HG03354 (cell line): ENCODE results near the gene ACSL4.

Source experiments
- ATAC-seq: cut with Tn5 transposase; IDR thresholded peaks from one replicate; pipeline ENCODE4 v1.9.1; 2021; ENCODE audit warnings: mild to moderate bottlenecking; ENCODE audit not compliant: unreplicated experiment, poor library complexity, severe bottlenecking

Gene ACSL4

GRCh38 chrX:109624641-109625616 lies 108.1 kb downstream of the ACSL4 start, which contains the start of gene KCNE5:
KCNE5 (minus strand) TSS chrX:109625172; CDS start chrX:109625020, 152 bp downstream.
- no peak for ATAC-seq

GRCh38 chrX:109623997-109624396 lies 109.1 kb downstream of the ACSL4 start:
- no peak for ATAC-seq

GRCh38 chrX:109622270-109622669 lies 110.8 kb downstream of the ACSL4 start:
- ATAC-seq, result no peak

GRCh38 chrX:109619771-109620170 lies 113.3 kb downstream of the ACSL4 start:
- no peak for ATAC-seq

GRCh38 chrX:109614951-109615350 lies 118.1 kb downstream of the ACSL4 start:
- no peak for ATAC-seq

GRCh38 chrX:109601486-109601885 lies 131.6 kb downstream of the ACSL4 start:
- no peak for ATAC-seq

- no peak for ATAC-seq
These were observed 132.8 kb downstream of the ACSL4 start for GRCh38 chrX:109600237-109600651.

GRCh38 chrX:109596015-109596414 lies 137.0 kb downstream of the ACSL4 start:
- ATAC-seq, result no peak
